SU-DHL-6 (cell line): ENCODE data around the gene ZNF581.

Experiments used
- H2AFZ ChIP-seq: fragments of 200-600 bp; sonication (generic); 2 replicates; pipeline ENCODE4 v1.6.1; 2014; ENCODE audit warnings: low read depth, mild to moderate bottlenecking, moderate library complexity, mixed read lengths, antibody characterized with exemption, low read length; ENCODE audit not compliant: severe bottlenecking
- H3F3A ChIP-seq: fragments of 200-600 bp; shearing (Covaris generic); 2 replicates; pipeline ENCODE4 v1.6.0; 2016; ENCODE audit warnings: antibody characterized with exemption, mild to moderate bottlenecking; ENCODE audit not compliant: insufficient read depth
- H3K27ac ChIP-seq: fragments of 200-600 bp; sonication (generic); 2 replicates; pipeline ENCODE4 v1.5.1; 2016; ENCODE audit warnings: low read depth, mild to moderate bottlenecking, low read length, moderate library complexity, mixed read lengths
- H3K27me3 ChIP-seq: fragments of 200-600 bp; sonication (generic), shearing (Covaris generic); 2 replicates; pipeline ENCODE4 v1.6.0; 2014; ENCODE audit warnings: mild to moderate bottlenecking, low read length
- H3K36me3 ChIP-seq: fragments of 200-600 bp; sonication (generic); 2 replicates; pipeline ENCODE4 v1.6.1; 2014; ENCODE audit warnings: mild to moderate bottlenecking, low read length, mixed read lengths
- H3K4me2 ChIP-seq: fragments of 300-600, 200-600 bp; shearing (Covaris generic), sonication (generic); 2 replicates; pipeline ENCODE4 v1.6.0; 2014; ENCODE audit warnings: low read length, low read depth, mild to moderate bottlenecking; ENCODE audit not compliant: poor library complexity, severe bottlenecking
- H3K4me3 ChIP-seq: fragments of 200-600 bp; sonication (generic); 2 replicates; pipeline ENCODE4 v1.5.1; 2014; ENCODE audit warnings: antibody characterized with exemption, low read length, mild to moderate bottlenecking, mixed read lengths; ENCODE audit not compliant: insufficient read depth, poor library complexity, severe bottlenecking
- H3K79me2 ChIP-seq: fragments of 200-600 bp; sonication (generic); 2 replicates; pipeline ENCODE4 v1.6.1; 2014; ENCODE audit warnings: mild to moderate bottlenecking, low read length, moderate library complexity; ENCODE audit not compliant: insufficient read depth
- H3K9ac ChIP-seq: fragments of 200-600 bp; sonication (generic); 2 replicates; pipeline ENCODE4 v1.7.0; 2014; ENCODE audit warnings: mild to moderate bottlenecking, low read length
- H3K9me2 ChIP-seq: fragments of 200-600 bp; sonication (generic); replicated peaks from 2 replicates; pipeline ENCODE4 v1.6.1; 2014; ENCODE audit warnings: low read length; ENCODE audit not compliant: insufficient read depth
- H3K9me3 ChIP-seq: fragments of 200-600 bp; sonication (generic); 2 replicates; pipeline ENCODE4 v1.6.1; 2014; ENCODE audit warnings: low read length, mixed read lengths; ENCODE audit not compliant: insufficient read depth
- H4K20me1 ChIP-seq: fragments of 200-600 bp; sonication (generic); 2 replicates; pipeline ENCODE4 v1.6.1; 2014; ENCODE audit warnings: low read depth, mild to moderate bottlenecking, antibody characterized with exemption, low read length, moderate library complexity, mixed read lengths
- CTCF ChIP-seq: fragments of 200-600 bp; sonication (generic); IDR thresholded peaks from one replicate; pipeline ENCODE4 v1.5.1; 2017; ENCODE audit warnings: antibody characterized with exemption, mild to moderate bottlenecking, low read length, moderate library complexity; ENCODE audit not compliant: insufficient read depth, poor library complexity, severe bottlenecking
- EZH2phosphoT487 ChIP-seq: fragments of 200-600 bp; sonication (generic), shearing (Covaris generic); conservative IDR thresholded peaks from 2 replicates; pipeline ENCODE4 v1.6.1; 2018; ENCODE audit warnings: mild to moderate bottlenecking, antibody characterized with exemption, low read length, moderate library complexity, mixed read lengths

The ZNF581 gene

GRCh38 chr19:55599468-55599841 lies 44.0 kb upstream of the ZNF581 start, which contains the start of gene FIZ1:
FIZ1 (minus strand) TSS chr19:55599517; CDS start chr19:55597865, 1,652 bp downstream.
- TF ChIP-seq CTCF (no peak), EZH2phosphoT487 (no peak)
- Histone ChIP-seq H3K4me2 (peak within 1 kb of the TSS; percentile 64), H2AFZ (peak within 1 kb of the TSS; percentile 67), H3K27me3 (no peaks in the 10 kb centered on the region), H3K9ac (peak within 1 kb of the TSS; percentile 83), H4K20me1 (no peaks in the 10 kb centered on the region), H3F3A (peaks cover 28% of the 10 kb centered on the region), H3K9me3 (no peaks in the 10 kb centered on the region), H3K4me3 (peak within 1 kb of the TSS; percentile 76), H3K79me2 (no peaks in the 10 kb centered on the region), H3K27ac (peak within 1 kb of the TSS; percentile 95), H3K9me2 (no peaks in the 10 kb centered on the region), H3K36me3 (no peaks in the 10 kb centered on the region)

- Histone ChIP-seq H3K27me3 (no peaks in the 10 kb centered on the region), H3K4me2 (peak within 1 kb of the TSS; percentile 64), H3K27ac (peak within 1 kb of the TSS; percentile 95), H3K9ac (peak within 1 kb of the TSS; percentile 83), H3K9me3 (no peaks in the 10 kb centered on the region), H4K20me1 (no peaks in the 10 kb centered on the region), H3K9me2 (no peaks in the 10 kb centered on the region), H3K4me3 (peak within 1 kb of the TSS; percentile 76), H3K36me3 (no peaks in the 10 kb centered on the region), H2AFZ (peak within 1 kb of the TSS; percentile 67), H3K79me2 (no peaks in the 10 kb centered on the region), H3F3A (peaks cover 33% of the 10 kb centered on the region)
- no peak for TF ChIP-seq CTCF
- no peak for TF ChIP-seq EZH2phosphoT487
These were observed 43.4 kb upstream of the ZNF581 start, which contains the start of gene ZNF524 for GRCh38 chr19:55599842-55600661. ZNF524 (plus strand) TSS chr19:55600288; CDS start chr19:55602113, 1,825 bp downstream.

- Histone ChIP-seq H3K79me2 (no peaks in the 10 kb centered on the region; the same call in 1 of the 2 replicates), H2AFZ (peak overlapping the region; percentile 35), H3K9ac (peak overlapping the region; percentile 83)
These were observed 42.8 kb upstream of the ZNF581 start for GRCh38 chr19:55600662-55601028.

More at GRCh38 chr19:55600662-55601028, 42.8 kb upstream of the ZNF581 start:
- peak overlapping the region; percentile 95 for H3K27ac ChIP-seq
- peak overlapping the region; percentile 64 for H3K4me2 ChIP-seq
- H3K36me3 ChIP-seq, result no peaks in the 10 kb centered on the region
- TF ChIP-seq EZH2phosphoT487, result no peak
- no peak for TF ChIP-seq CTCF
- H3K4me3 ChIP-seq, result peak overlapping the region; percentile 76
- H4K20me1 ChIP-seq, result no peaks in the 10 kb centered on the region
- peaks cover 33% of the 10 kb centered on the region for H3F3A ChIP-seq
- no peaks in the 10 kb centered on the region for H3K9me3 ChIP-seq
- no peaks in the 10 kb centered on the region for H3K27me3 ChIP-seq
- H3K9me2 ChIP-seq, result no peaks in the 10 kb centered on the region
